ENCODE results near the gene FMN1.

The FMN1 gene

DNA sequence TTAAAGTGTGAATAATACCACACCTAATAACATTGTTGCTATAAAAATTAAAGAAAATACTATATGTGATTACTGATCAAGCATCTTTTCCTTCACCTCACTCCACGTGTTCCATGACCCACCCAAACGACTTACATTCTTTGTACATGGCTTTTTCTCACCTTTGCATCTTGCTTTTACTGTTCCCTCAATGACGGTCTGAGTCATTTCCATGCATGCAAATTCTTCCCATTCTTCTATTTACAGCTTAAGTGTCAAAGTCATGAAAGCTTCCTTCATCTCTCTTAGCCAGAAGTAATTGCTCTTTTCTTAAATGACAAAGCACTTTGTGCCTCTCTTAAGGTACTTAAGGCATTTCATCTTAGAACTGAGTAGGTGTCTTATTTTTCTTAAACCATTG, 412.7 kb downstream of the FMN1 start:
- H3K4me1 ChIP-seq (ENCODE audit: control insufficient read depth, insufficient read depth, low read length), result peaks cover 5% of the 10 kb centered on the region; the same call in 1 of the 2 replicates
- no peak overlapping the region for H3K4me3 ChIP-seq (ENCODE audit: low read depth, low read length)
- peak overlapping the region; percentile 24; the same call in 1 of the 2 replicates for H3K27ac ChIP-seq (ENCODE audit: low read depth, low read length)
- H3K9ac ChIP-seq (ENCODE audit: low read length), result no peak overlapping the region
- no peaks in the 10 kb centered on the region for H3K36me3 ChIP-seq (ENCODE audit: control insufficient read depth, insufficient read depth, low read length)
- H3K27me3 ChIP-seq (ENCODE audit: control insufficient read depth, insufficient read depth, low read length), result no peaks in the 10 kb centered on the region
- peaks cover 16% of the 10 kb centered on the region for H3K9me3 ChIP-seq (ENCODE audit: control insufficient read depth, insufficient read depth, low read depth, low read length)

DNA sequence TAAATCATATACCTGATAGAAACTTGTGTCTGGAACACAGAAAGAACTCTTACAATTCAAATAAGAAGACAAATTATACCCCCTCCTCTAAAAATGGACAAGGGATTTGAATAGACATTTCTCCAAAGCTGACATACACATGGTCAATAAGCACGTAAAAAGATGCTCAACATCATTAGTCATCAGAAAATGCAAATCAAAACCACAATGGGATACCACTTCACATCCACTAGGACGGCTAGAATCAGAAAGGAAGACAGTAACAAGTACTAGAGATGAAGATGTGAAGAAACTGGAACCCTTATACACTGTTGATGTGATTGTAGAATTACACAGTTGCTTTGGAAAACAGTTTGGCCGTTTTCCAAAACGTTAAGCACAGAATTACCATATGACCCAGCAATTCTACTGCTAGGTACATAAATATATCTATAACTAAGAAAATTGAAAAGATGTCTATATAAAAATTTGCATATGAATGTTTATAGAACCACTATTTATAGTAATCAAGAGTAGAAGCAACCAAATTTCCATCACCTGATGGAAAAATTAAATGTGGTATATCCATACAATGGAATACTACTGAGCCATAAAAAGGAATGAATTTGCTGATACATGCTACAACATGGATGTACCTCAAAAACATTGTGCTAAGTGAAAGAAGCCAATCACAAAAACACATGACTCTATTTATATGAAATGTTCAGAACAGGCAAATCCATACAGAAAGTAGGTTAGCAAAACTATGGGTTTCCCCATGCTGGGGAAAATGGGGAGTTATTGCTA, 415.9 kb downstream of the FMN1 start:
- peaks cover 16% of the 10 kb centered on the region for H3K9me3 ChIP-seq (ENCODE audit: control insufficient read depth, insufficient read depth, low read depth, low read length)

DNA sequence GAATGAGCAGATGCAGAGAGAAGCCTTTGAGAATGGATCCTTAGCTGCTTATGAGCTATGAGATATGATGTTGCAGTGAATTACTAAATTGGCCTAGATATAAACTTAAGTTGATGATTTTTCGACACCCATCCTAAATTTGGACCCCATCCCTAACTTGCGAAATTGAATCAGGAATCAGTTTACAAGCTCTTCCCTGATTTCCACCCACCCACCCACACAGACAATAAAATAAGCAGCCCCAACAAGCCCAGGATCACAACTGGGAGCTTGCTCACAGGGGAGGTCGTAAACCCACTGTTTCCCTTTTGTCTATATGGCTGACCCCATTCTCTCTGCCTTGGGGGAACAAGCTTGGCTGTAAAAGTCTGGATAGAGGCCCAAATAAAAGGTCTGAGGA, 419.4 kb downstream of the FMN1 start:
- H3K27ac ChIP-seq (ENCODE audit: low read depth, low read length), result no peak overlapping the region
- H3K27me3 ChIP-seq (ENCODE audit: control insufficient read depth, insufficient read depth, low read length), result no peaks in the 10 kb centered on the region
- no peaks in the 10 kb centered on the region for H3K36me3 ChIP-seq (ENCODE audit: control insufficient read depth, insufficient read depth, low read length)
- no peak overlapping the region for H3K4me3 ChIP-seq (ENCODE audit: low read depth, low read length)
- peaks cover 16% of the 10 kb centered on the region for H3K9me3 ChIP-seq (ENCODE audit: control insufficient read depth, insufficient read depth, low read depth, low read length)
- no peaks in the 10 kb centered on the region for H3K4me1 ChIP-seq (ENCODE audit: control insufficient read depth, insufficient read depth, low read length)
- no peak overlapping the region for H3K9ac ChIP-seq (ENCODE audit: low read length)

More for the DNA sequence above, 415.9 kb downstream of the FMN1 start:
- Histone ChIP-seq H3K4me3 (ENCODE audit: low read depth, low read length) (no peak overlapping the region), H3K27me3 (ENCODE audit: control insufficient read depth, insufficient read depth, low read length) (no peaks in the 10 kb centered on the region), H3K9ac (ENCODE audit: low read length) (no peak overlapping the region), H3K4me1 (ENCODE audit: control insufficient read depth, insufficient read depth, low read length) (peaks cover 5% of the 10 kb centered on the region; the same call in 1 of the 2 replicates), H3K27ac (ENCODE audit: low read depth, low read length) (no peak overlapping the region), H3K36me3 (ENCODE audit: control insufficient read depth, insufficient read depth, low read length) (no peaks in the 10 kb centered on the region)

DNA sequence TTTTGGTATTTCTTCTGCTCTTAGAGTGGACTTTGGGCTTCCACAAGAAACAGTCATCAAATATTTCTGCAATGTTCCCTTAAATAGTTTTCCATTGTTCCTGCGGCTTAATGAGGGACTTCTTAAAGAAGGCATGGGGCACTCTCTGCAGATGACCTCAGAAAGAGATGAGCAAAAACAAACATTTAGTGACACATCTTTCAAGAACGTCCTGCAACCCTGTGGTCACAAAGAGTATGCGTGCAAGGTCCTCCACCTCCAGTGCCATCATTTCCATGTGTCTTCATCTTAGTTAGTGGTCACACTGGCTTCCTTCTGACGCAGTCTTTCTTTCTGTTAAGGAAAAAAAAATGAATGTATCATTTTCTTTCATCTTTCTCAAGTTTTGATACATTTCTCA, 420.5 kb downstream of the FMN1 start:
- no peaks in the 10 kb centered on the region for H3K36me3 ChIP-seq (ENCODE audit: control insufficient read depth, insufficient read depth, low read length)
- peaks cover 8% of the 10 kb centered on the region for H3K9me3 ChIP-seq (ENCODE audit: control insufficient read depth, insufficient read depth, low read depth, low read length)
- H3K27me3 ChIP-seq (ENCODE audit: control insufficient read depth, insufficient read depth, low read length), result no peaks in the 10 kb centered on the region
- no peak overlapping the region for H3K4me3 ChIP-seq (ENCODE audit: low read depth, low read length)
- H3K27ac ChIP-seq (ENCODE audit: low read depth, low read length), result no peak overlapping the region
- no peaks in the 10 kb centered on the region for H3K4me1 ChIP-seq (ENCODE audit: control insufficient read depth, insufficient read depth, low read length)
- no peak overlapping the region for H3K9ac ChIP-seq (ENCODE audit: low read length)

DNA sequence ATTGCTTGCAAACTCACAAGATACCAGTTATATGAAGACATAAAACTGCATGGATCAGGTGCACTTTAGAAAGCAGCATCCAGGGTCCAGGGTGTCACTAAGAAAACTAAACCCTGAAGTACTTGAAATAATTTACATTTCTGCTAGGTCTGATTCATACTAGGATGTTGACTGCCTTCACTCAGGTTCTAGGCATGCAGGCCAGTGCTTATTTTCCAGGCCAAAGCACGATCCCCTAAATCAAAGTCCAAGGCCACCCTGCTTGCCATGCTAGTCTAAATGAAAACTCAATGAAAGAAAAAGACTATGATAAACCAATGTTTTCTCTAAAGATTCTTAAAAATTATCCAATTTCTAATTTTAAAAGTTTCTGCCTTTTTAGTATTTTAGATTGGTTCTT, 427.3 kb downstream of the FMN1 start:
- H3K9ac ChIP-seq (ENCODE audit: low read length), result no peak overlapping the region
- no peak overlapping the region for H3K27ac ChIP-seq (ENCODE audit: low read depth, low read length)
- no peaks in the 10 kb centered on the region for H3K4me1 ChIP-seq (ENCODE audit: control insufficient read depth, insufficient read depth, low read length)
- no peaks in the 10 kb centered on the region for H3K27me3 ChIP-seq (ENCODE audit: control insufficient read depth, insufficient read depth, low read length)
- 0 out of 2 replicates have a peak, but pooled peaks cover 3% of the 10 kb centered on the region for H3K9me3 ChIP-seq (ENCODE audit: control insufficient read depth, insufficient read depth, low read depth, low read length)
- H3K36me3 ChIP-seq (ENCODE audit: control insufficient read depth, insufficient read depth, low read length), result no peaks in the 10 kb centered on the region
- H3K4me3 ChIP-seq (ENCODE audit: low read depth, low read length), result no peak overlapping the region

DNA sequence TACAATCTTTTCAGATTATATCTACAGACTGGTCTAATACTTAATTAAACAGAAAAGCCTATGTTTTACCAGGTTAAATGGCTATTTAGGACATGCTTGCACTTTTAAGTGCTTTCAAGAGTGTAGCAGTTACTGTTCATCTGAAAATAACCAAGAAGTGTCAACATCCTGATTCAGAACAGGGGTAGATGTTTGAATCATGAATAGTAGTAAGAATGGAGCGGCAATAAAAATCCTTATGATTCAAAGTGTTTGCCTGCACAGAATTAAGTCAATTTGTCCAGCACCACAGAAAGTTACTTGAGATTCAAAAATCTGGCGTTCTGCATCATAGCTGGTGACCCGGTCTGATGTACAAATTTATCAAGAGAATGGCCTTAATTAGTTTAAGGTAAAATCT, 428.4 kb downstream of the FMN1 start:
- no peak overlapping the region for H3K9ac ChIP-seq (ENCODE audit: low read length)
- H3K27me3 ChIP-seq (ENCODE audit: control insufficient read depth, insufficient read depth, low read length), result no peaks in the 10 kb centered on the region
- no peaks in the 10 kb centered on the region for H3K36me3 ChIP-seq (ENCODE audit: control insufficient read depth, insufficient read depth, low read length)
- 0 out of 2 replicates have a peak, but pooled peaks cover 3% of the 10 kb centered on the region for H3K9me3 ChIP-seq (ENCODE audit: control insufficient read depth, insufficient read depth, low read depth, low read length)
- H3K4me3 ChIP-seq (ENCODE audit: low read depth, low read length), result no peak overlapping the region
- no peaks in the 10 kb centered on the region for H3K4me1 ChIP-seq (ENCODE audit: control insufficient read depth, insufficient read depth, low read length)
- no peak overlapping the region for H3K27ac ChIP-seq (ENCODE audit: low read depth, low read length)

DNA sequence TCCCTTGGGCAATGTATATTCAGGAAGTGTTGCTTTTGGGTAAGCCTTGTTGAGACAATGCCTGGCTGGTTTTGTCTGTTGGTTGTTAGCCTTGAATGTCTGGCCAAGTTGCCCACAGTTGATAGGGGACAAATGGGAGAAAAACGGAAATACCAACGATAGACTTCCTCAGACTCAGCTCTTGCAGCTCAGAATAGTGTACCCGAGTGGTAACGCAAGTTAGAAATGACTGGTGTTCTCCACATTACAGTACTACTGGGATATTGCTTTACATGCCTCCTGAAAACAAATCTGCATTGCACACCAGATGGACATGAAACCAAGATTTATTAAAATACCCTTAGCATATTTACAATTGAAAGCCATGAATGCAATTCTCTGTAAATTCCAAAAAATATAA, 429.3 kb downstream of the FMN1 start:
- H3K9me3 ChIP-seq (ENCODE audit: control insufficient read depth, insufficient read depth, low read depth, low read length), result 0 out of 2 replicates have a peak, but pooled peaks cover 3% of the 10 kb centered on the region
- H3K36me3 ChIP-seq (ENCODE audit: control insufficient read depth, insufficient read depth, low read length), result no peaks in the 10 kb centered on the region
- no peak overlapping the region for H3K9ac ChIP-seq (ENCODE audit: low read length)
- no peak overlapping the region for H3K4me3 ChIP-seq (ENCODE audit: low read depth, low read length)
- no peak overlapping the region for H3K27ac ChIP-seq (ENCODE audit: low read depth, low read length)
- H3K27me3 ChIP-seq (ENCODE audit: control insufficient read depth, insufficient read depth, low read length), result no peaks in the 10 kb centered on the region
- no peaks in the 10 kb centered on the region for H3K4me1 ChIP-seq (ENCODE audit: control insufficient read depth, insufficient read depth, low read length)

DNA sequence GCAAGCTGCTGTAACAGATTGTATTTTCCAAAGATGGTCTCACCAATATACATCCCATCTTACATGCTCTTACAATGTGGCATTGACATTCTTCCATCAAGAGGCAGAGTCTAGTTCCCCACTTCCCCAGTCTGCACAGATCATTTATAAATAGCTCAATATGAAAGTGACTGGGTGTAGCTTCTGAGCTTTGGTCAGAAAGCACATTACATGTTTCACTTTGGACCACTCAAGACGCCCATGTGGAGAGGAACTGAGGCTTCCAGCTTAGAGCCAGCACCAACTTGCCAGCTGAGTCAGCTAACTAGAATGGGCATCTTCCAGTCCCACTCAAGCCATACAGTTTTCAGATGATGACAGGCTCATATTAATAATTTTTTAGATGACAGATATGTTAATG, 431.2 kb downstream of the FMN1 start:
- H3K36me3 ChIP-seq (ENCODE audit: control insufficient read depth, insufficient read depth, low read length), result no peaks in the 10 kb centered on the region
- no peaks in the 10 kb centered on the region for H3K4me1 ChIP-seq (ENCODE audit: control insufficient read depth, insufficient read depth, low read length)
- H3K9me3 ChIP-seq (ENCODE audit: control insufficient read depth, insufficient read depth, low read depth, low read length), result 0 out of 2 replicates have a peak, but pooled peaks cover 3% of the 10 kb centered on the region
- no peak overlapping the region for H3K9ac ChIP-seq (ENCODE audit: low read length)
- H3K27ac ChIP-seq (ENCODE audit: low read depth, low read length), result no peak overlapping the region
- H3K27me3 ChIP-seq (ENCODE audit: control insufficient read depth, insufficient read depth, low read length), result no peaks in the 10 kb centered on the region
- H3K4me3 ChIP-seq (ENCODE audit: low read depth, low read length), result no peak overlapping the region

DNA sequence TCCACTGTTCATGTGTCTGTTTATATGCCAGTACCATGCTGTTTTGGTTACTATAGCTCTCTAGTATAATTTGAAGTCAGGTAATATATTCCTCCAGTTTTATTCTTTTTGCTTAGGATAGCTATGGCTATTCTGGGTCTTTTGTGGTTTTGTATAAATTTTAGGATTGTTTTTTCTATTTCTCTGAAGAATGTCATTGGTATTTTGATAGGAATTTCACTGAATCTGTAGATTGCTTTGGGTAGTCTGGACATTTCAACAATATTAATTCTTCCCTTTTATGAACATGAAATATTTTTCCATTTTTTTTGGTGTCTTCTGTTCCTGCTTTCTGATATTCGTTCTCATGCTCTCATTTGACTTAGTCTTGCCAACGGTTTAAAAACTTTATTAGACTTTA, 437.1 kb downstream of the FMN1 start:
- Histone ChIP-seq H3K36me3 (ENCODE audit: control insufficient read depth, insufficient read depth, low read length) (no peaks in the 10 kb centered on the region), H3K9ac (ENCODE audit: low read length) (no peak overlapping the region), H3K9me3 (ENCODE audit: control insufficient read depth, insufficient read depth, low read depth, low read length) (no peaks in the 10 kb centered on the region), H3K4me3 (ENCODE audit: low read depth, low read length) (no peak overlapping the region), H3K4me1 (ENCODE audit: control insufficient read depth, insufficient read depth, low read length) (no peaks in the 10 kb centered on the region), H3K27me3 (ENCODE audit: control insufficient read depth, insufficient read depth, low read length) (no peaks in the 10 kb centered on the region), H3K27ac (ENCODE audit: low read depth, low read length) (no peak overlapping the region)

DNA sequence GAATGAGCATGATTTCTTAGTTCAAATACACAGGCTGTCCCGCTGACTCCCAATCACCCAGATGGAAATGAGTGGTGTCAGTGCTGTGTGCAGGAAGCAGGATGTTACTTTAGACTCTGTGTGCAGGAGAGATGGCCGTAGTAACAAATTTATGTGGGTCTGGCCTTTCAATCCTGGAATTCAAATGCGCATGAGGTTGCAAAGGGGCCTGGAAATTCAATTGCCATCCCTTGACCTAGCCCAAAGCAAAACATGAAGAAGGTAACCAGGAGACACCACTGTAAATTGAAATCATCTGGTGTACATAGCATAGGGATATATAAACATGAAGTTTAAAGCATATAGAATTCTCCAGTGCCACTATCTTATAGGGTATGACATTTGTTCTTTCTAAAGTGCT, 443.5 kb downstream of the FMN1 start:
- no peaks in the 10 kb centered on the region for H3K36me3 ChIP-seq (ENCODE audit: control insufficient read depth, insufficient read depth, low read length)
- H3K4me1 ChIP-seq (ENCODE audit: control insufficient read depth, insufficient read depth, low read length), result no peaks in the 10 kb centered on the region
- no peak overlapping the region for H3K9ac ChIP-seq (ENCODE audit: low read length)
- no peak overlapping the region for H3K4me3 ChIP-seq (ENCODE audit: low read depth, low read length)
- no peaks in the 10 kb centered on the region for H3K27me3 ChIP-seq (ENCODE audit: control insufficient read depth, insufficient read depth, low read length)
- no peak overlapping the region for H3K27ac ChIP-seq (ENCODE audit: low read depth, low read length)
- no peaks in the 10 kb centered on the region; the same call in 1 of the 2 replicates for H3K9me3 ChIP-seq (ENCODE audit: control insufficient read depth, insufficient read depth, low read depth, low read length)

DNA sequence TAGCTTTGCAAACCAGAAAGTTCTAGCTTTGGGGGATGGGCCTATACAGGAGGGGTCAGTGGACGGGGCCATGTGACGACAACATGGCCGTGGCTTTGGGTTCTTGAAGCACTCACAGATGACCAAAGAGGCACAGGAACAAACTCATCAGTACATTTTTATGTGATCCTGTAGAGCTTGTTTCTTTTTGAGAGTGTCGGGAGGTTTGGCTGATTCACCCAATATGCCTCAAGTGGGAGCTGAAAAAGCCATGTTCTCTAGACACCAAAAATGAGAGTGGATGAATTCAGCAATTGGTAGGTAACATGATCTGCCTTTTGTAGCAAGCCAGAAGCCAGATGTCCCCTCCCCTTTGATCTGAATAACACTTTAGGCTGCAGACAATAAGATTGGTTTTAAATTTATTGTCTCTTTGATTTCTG, 446.6 kb downstream of the FMN1 start:
- Histone ChIP-seq H3K4me1 (ENCODE audit: control insufficient read depth, insufficient read depth, low read length) (no peaks in the 10 kb centered on the region), H3K9me3 (ENCODE audit: control insufficient read depth, insufficient read depth, low read depth, low read length) (no peaks in the 10 kb centered on the region; the same call in 1 of the 2 replicates), H3K27ac (ENCODE audit: low read depth, low read length) (no peak overlapping the region), H3K27me3 (ENCODE audit: control insufficient read depth, insufficient read depth, low read length) (no peaks in the 10 kb centered on the region), H3K36me3 (ENCODE audit: control insufficient read depth, insufficient read depth, low read length) (no peaks in the 10 kb centered on the region), H3K4me3 (ENCODE audit: low read depth, low read length) (no peak overlapping the region), H3K9ac (ENCODE audit: low read length) (no peak overlapping the region)
